NCI-H524 treated with DMSO at 0.1 percent for 48 hours (cell line): Measurements from ENCODE around the gene FAM53C.
"Not testable (repeated sequence)": the region's sequence is repeated elsewhere in the genome, so short reads cannot be mapped to it uniquely, and the experiment has no call there.

Source experiments
- DNase-seq: peaks from one replicate; lab custom pipeline; 2025; lab: John Stamatoyannopoulos, UW

The FAM53C gene

GRCh38 chr5:138351056-138351455 is 13.0 kb downstream of the FAM53C start:
- no peak for DNase-seq

GRCh38 chr5:138351517-138351916 is 13.5 kb downstream of the FAM53C start:
- no peak for DNase-seq

- DNase-seq: no peak
Observed at GRCh38 chr5:138352071-138352721, 14.1 kb downstream of the FAM53C start, which contains the start of gene KDM3B. Gene KDM3B (plus strand): TSS chr5:138352685. CDS start chr5:138352796, 111 bp downstream.

GRCh38 chr5:138352722-138353559 is 14.9 kb downstream of the FAM53C start:
- DNase-seq: no peak

- DNase-seq: no peak
Observed at GRCh38 chr5:138353560-138354080, 15.6 kb downstream of the FAM53C start.

- no peak for DNase-seq
Observed at GRCh38 chr5:138354387-138354786, 16.3 kb downstream of the FAM53C start.

- DNase-seq: no peak
Observed at GRCh38 chr5:138354926-138355378, 16.9 kb downstream of the FAM53C start.

GRCh38 chr5:138359621-138360020 is 21.6 kb downstream of the FAM53C start:
- DNase-seq: no peak

GRCh38 chr5:138360941-138361452 is 22.9 kb downstream of the FAM53C start:
- no peak for DNase-seq

- no peak for DNase-seq
Observed at GRCh38 chr5:138364576-138364975, 26.5 kb downstream of the FAM53C start.

- no peak for DNase-seq
Observed at GRCh38 chr5:138366632-138367382, 28.7 kb downstream of the FAM53C start.

- no peak for DNase-seq
Observed at GRCh38 chr5:138369261-138369660, 31.2 kb downstream of the FAM53C start.

- no peak for DNase-seq
Observed at GRCh38 chr5:138369706-138370105, 31.6 kb downstream of the FAM53C start.

GRCh38 chr5:138370537-138370936 is 32.5 kb downstream of the FAM53C start:
- DNase-seq: no peak

GRCh38 chr5:138371454-138371853 is 33.4 kb downstream of the FAM53C start:
- no peak for DNase-seq

GRCh38 chr5:138372225-138372624 is 34.2 kb downstream of the FAM53C start:
- DNase-seq: no peak

- DNase-seq: no peak
Observed at GRCh38 chr5:138372653-138373052, 34.6 kb downstream of the FAM53C start.

GRCh38 chr5:138382347-138382746 is 44.3 kb downstream of the FAM53C start:
- DNase-seq: no peak

- DNase-seq: no peak
Observed at GRCh38 chr5:138385660-138386059, 47.6 kb downstream of the FAM53C start.

- no peak for DNase-seq
Observed at GRCh38 chr5:138386290-138386689, 48.2 kb downstream of the FAM53C start.

GRCh38 chr5:138389332-138389731 is 51.3 kb downstream of the FAM53C start:
- no peak for DNase-seq

- DNase-seq: not testable (repeated sequence)
Observed at GRCh38 chr5:138389911-138390310, 51.8 kb downstream of the FAM53C start.
